Measurements from ENCODE around the gene MIPOL1. TPM values are rescaled to one million over a fixed set of nuclear protein-coding genes. Genes with fewer than 3 reads are reported as not detected.

The MIPOL1 gene
- total and polyA plus RNA-seq, 8 donors = 2.4 to 9.0 (median 6.4) TPM

DNA sequence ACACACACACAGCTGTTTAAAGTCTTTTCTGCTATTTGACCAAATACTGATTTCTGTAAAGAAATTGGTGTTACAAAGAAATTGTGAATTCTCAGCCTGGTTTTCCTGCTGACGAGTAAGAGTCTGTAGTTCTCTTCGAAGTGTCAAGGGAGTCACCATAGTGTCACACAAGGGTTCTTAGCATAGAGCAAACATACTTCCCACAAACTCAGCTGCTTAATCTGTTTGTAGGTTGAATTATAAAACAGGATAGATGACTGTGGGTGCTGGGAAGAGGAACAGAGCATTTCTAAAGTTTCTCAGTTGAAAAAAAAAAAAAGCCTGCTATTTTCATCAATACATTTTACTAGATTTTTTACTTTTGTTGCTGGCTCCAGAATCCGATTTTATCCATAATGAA lies 314.4 kb downstream of the MIPOL1 start:
- 75 to 77% methylated on average over 3 of the region's 3 CpGs for WGBS, 2 donors
- no peak for DNase-seq
- Histone ChIP-seq H3K27ac (no peak overlapping the region), H3K36me3 (no peaks in the 10 kb centered on the region), H3K4me1 (no peaks in the 10 kb centered on the region), H3K9me3 (no peaks in the 10 kb centered on the region), H3K4me3 (no peak overlapping the region), H3K27me3 (no peaks in the 10 kb centered on the region)
- intact Hi-C loops (cut with DNase I) = no loop called here
- TF ChIP-seq, protein P1, sequence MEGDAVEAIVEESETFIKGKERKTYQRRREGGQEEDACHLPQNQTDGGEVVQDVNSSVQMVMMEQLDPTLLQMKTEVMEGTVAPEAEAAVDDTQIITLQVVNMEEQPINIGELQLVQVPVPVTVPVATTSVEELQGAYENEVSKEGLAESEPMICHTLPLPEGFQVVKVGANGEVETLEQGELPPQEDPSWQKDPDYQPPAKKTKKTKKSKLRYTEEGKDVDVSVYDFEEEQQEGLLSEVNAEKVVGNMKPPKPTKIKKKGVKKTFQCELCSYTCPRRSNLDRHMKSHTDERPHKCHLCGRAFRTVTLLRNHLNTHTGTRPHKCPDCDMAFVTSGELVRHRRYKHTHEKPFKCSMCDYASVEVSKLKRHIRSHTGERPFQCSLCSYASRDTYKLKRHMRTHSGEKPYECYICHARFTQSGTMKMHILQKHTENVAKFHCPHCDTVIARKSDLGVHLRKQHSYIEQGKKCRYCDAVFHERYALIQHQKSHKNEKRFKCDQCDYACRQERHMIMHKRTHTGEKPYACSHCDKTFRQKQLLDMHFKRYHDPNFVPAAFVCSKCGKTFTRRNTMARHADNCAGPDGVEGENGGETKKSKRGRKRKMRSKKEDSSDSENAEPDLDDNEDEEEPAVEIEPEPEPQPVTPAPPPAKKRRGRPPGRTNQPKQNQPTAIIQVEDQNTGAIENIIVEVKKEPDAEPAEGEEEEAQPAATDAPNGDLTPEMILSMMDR (IDR thresholded peaks at IDR 0.05) = no peak
- no peak for ATAC-seq
- FAIRE-seq = no peak

DNA sequence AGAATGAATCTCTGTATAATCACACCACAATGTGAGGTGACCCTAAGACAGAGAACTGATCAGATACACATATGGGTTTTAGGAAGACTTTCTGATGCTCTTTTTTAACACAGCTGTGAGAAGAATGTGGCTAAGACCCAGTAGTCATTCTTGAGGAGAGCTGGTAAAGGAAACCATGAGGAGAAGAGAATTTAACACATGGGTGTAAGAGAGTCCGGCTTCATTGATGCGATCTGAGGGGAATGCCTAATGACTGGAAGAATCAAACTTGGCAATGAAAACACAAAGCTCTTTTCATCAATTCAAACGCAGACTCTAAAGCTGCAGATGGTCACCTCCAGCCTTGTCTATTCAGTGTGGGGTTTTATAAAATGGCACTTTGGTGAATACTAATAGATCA lies 318.0 kb downstream of the MIPOL1 start:
- Histone ChIP-seq H3K9me3 (no peaks in the 10 kb centered on the region), H3K36me3 (no peaks in the 10 kb centered on the region), H3K4me3 (no peak overlapping the region), H3K27me3 (no peaks in the 10 kb centered on the region), H3K27ac (no peak overlapping the region), H3K4me1 (no peaks in the 10 kb centered on the region)
- 92 to 95% methylated on average over 3 of the region's 3 CpGs for WGBS, 2 donors
- no peak for DNase-seq
- ATAC-seq = no peak
- intact Hi-C loops (cut with DNase I) = no loop called here
- TF ChIP-seq, protein P1 (IDR thresholded peaks at IDR 0.05) = no peak
- FAIRE-seq = no peak

- Histone ChIP-seq H3K36me3 (no peaks in the 10 kb centered on the region), H3K27me3 (no peaks in the 10 kb centered on the region), H3K4me1 (no peaks in the 10 kb centered on the region), H3K27ac (no peak overlapping the region), H3K9me3 (no peaks in the 10 kb centered on the region), H3K4me3 (no peak overlapping the region)
- intact Hi-C loops (cut with DNase I) = no loop called here
- ATAC-seq = no peak
- 85 to 87% methylated on average over 2 of the region's 2 CpGs for WGBS, 2 donors
- DNase-seq = no peak
- TF ChIP-seq, protein P1 (IDR thresholded peaks at IDR 0.05) = no peak
- no peak for FAIRE-seq
Observed at GRCh38 chr14:37526994-37527393, 329.3 kb downstream of the MIPOL1 start.

GRCh38 chr14:37539992-37540391 lies 342.3 kb downstream of the MIPOL1 start:
- ATAC-seq (no peak), FAIRE-seq (no peak), DNase-seq (no peak)
- 84 to 96% methylated on average over 1 of the region's 1 CpG for WGBS, 2 donors
- Histone ChIP-seq H3K36me3 (no peaks in the 10 kb centered on the region), H3K4me1 (peaks cover 0 to 8% (median 0%) of the 10 kb centered on the region in 3 donors), H3K4me3 (no peak overlapping the region), H3K27me3 (no peaks in the 10 kb centered on the region), H3K9me3 (no peaks in the 10 kb centered on the region), H3K27ac (no peak overlapping the region)
- intact Hi-C loops (cut with DNase I) = no loop called here
- TF ChIP-seq, protein P1 (IDR thresholded peaks at IDR 0.05) = no peak

DNA sequence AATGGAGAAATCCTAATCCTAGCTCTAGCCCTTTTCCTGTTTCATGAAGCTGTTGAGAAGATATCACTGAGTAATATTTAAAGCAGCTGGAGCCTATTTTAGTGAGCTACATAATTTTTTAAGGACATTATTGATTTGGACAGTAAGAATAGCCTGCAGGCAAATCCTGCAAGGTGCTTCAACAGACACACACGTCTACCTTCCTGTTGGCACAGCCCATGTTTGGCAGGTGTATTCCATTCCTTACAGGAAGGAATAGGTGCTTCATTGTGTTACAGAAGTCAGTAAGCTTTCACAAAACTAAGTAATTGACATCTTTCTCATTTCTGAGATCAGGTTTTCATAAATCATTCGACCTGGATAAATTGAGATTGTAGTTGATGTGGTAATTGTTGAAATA lies 346.7 kb downstream of the MIPOL1 start:
- Histone ChIP-seq H3K9me3 (no peaks in the 10 kb centered on the region), H3K27ac (no peak overlapping the region), H3K4me1 (peaks cover 0 to 19% (median 7%) of the 10 kb centered on the region in 3 donors), H3K36me3 (no peaks in the 10 kb centered on the region), H3K27me3 (peaks cover 0 to 3% (median 0%) of the 10 kb centered on the region in 4 donors), H3K4me3 (no peak overlapping the region)
- DNase-seq = no peak
- peak in 2 of 4 donors; percentile 30 to 37 for ATAC-seq
- 22 to 23% methylated on average over 2 of the region's 2 CpGs for WGBS, 2 donors
- TF ChIP-seq, protein P1 (IDR thresholded peaks at IDR 0.05) = no peak
- intact Hi-C loops (cut with DNase I) = no loop called here
- FAIRE-seq = no peak
